ENCODE results near the gene TIGAR. TPM values are rescaled to one million over a fixed set of nuclear protein-coding genes. Genes with fewer than 3 reads are reported as not detected.

Gene TIGAR
- total and polyA plus RNA-seq, 2 of the 8 experiments (the other 6 are each of a cell fraction or from before 2014, with no cell fraction given) = 3.8 to 26.4 TPM

GRCh38 chr12:4375449-4375848 lies 54.4 kb downstream of the TIGAR start (continued):
- TF ChIP-seq NANOG (IDR thresholded peaks at IDR 0.05; ENCODE audit: insufficient read depth, low read depth, low read length, poor library complexity, severe bottlenecking) = no peak
- TF ChIP-seq GABPA (IDR thresholded peaks at IDR 0.05; ENCODE audit: borderline replicate concordance, insufficient read depth, low read length) = no peak
- no peak for TF ChIP-seq NRF1 (IDR thresholded peaks at IDR 0.05; ENCODE audit: low read depth, low read length)
- TF ChIP-seq, protein P1, sequence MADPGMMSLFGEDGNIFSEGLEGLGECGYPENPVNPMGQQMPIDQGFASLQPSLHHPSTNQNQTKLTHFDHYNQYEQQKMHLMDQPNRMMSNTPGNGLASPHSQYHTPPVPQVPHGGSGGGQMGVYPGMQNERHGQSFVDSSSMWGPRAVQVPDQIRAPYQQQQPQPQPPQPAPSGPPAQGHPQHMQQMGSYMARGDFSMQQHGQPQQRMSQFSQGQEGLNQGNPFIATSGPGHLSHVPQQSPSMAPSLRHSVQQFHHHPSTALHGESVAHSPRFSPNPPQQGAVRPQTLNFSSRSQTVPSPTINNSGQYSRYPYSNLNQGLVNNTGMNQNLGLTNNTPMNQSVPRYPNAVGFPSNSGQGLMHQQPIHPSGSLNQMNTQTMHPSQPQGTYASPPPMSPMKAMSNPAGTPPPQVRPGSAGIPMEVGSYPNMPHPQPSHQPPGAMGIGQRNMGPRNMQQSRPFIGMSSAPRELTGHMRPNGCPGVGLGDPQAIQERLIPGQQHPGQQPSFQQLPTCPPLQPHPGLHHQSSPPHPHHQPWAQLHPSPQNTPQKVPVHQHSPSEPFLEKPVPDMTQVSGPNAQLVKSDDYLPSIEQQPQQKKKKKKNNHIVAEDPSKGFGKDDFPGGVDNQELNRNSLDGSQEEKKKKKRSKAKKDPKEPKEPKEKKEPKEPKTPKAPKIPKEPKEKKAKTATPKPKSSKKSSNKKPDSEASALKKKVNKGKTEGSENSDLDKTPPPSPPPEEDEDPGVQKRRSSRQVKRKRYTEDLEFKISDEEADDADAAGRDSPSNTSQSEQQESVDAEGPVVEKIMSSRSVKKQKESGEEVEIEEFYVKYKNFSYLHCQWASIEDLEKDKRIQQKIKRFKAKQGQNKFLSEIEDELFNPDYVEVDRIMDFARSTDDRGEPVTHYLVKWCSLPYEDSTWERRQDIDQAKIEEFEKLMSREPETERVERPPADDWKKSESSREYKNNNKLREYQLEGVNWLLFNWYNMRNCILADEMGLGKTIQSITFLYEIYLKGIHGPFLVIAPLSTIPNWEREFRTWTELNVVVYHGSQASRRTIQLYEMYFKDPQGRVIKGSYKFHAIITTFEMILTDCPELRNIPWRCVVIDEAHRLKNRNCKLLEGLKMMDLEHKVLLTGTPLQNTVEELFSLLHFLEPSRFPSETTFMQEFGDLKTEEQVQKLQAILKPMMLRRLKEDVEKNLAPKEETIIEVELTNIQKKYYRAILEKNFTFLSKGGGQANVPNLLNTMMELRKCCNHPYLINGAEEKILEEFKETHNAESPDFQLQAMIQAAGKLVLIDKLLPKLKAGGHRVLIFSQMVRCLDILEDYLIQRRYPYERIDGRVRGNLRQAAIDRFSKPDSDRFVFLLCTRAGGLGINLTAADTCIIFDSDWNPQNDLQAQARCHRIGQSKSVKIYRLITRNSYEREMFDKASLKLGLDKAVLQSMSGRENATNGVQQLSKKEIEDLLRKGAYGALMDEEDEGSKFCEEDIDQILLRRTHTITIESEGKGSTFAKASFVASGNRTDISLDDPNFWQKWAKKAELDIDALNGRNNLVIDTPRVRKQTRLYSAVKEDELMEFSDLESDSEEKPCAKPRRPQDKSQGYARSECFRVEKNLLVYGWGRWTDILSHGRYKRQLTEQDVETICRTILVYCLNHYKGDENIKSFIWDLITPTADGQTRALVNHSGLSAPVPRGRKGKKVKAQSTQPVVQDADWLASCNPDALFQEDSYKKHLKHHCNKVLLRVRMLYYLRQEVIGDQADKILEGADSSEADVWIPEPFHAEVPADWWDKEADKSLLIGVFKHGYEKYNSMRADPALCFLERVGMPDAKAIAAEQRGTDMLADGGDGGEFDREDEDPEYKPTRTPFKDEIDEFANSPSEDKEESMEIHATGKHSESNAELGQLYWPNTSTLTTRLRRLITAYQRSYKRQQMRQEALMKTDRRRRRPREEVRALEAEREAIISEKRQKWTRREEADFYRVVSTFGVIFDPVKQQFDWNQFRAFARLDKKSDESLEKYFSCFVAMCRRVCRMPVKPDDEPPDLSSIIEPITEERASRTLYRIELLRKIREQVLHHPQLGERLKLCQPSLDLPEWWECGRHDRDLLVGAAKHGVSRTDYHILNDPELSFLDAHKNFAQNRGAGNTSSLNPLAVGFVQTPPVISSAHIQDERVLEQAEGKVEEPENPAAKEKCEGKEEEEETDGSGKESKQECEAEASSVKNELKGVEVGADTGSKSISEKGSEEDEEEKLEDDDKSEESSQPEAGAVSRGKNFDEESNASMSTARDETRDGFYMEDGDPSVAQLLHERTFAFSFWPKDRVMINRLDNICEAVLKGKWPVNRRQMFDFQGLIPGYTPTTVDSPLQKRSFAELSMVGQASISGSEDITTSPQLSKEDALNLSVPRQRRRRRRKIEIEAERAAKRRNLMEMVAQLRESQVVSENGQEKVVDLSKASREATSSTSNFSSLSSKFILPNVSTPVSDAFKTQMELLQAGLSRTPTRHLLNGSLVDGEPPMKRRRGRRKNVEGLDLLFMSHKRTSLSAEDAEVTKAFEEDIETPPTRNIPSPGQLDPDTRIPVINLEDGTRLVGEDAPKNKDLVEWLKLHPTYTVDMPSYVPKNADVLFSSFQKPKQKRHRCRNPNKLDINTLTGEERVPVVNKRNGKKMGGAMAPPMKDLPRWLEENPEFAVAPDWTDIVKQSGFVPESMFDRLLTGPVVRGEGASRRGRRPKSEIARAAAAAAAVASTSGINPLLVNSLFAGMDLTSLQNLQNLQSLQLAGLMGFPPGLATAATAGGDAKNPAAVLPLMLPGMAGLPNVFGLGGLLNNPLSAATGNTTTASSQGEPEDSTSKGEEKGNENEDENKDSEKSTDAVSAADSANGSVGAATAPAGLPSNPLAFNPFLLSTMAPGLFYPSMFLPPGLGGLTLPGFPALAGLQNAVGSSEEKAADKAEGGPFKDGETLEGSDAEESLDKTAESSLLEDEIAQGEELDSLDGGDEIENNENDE (IDR thresholded peaks at IDR 0.05; ENCODE audit: insufficient replicate concordance, low read length) = no peak
- no peak for TF ChIP-seq RXRA (IDR thresholded peaks at IDR 0.05; ENCODE audit: insufficient read depth, low read depth, low read length)
- no peak for TF ChIP-seq E2F6 (IDR thresholded peaks at IDR 0.05)
- no peak for TF ChIP-seq ATF3 (IDR thresholded peaks at IDR 0.05; ENCODE audit: insufficient read depth, low read depth, low read length)
- TF ChIP-seq MAFK (IDR thresholded peaks at IDR 0.05; ENCODE audit: low read depth, low read length) = no peak
- no peak for TF ChIP-seq CTBP2 (IDR thresholded peaks at IDR 0.05; ENCODE audit: borderline replicate concordance, insufficient read depth, insufficient read length, low read length)
- TF ChIP-seq BACH1 (IDR thresholded peaks at IDR 0.05; ENCODE audit: low read length) = no peak
